HG03039 (cell line): ENCODE results near the gene NR1H2.
A peak's percentile ranks its signal among the peaks of the same experiment; 100 is the strongest.

Experiments used
- ATAC-seq: cut with Tn5 transposase; IDR thresholded peaks from one replicate; pipeline ENCODE4 v1.9.1; 2021; ENCODE audit warnings: mild to moderate bottlenecking, moderate library complexity; ENCODE audit not compliant: unreplicated experiment

Gene NR1H2

DNA sequence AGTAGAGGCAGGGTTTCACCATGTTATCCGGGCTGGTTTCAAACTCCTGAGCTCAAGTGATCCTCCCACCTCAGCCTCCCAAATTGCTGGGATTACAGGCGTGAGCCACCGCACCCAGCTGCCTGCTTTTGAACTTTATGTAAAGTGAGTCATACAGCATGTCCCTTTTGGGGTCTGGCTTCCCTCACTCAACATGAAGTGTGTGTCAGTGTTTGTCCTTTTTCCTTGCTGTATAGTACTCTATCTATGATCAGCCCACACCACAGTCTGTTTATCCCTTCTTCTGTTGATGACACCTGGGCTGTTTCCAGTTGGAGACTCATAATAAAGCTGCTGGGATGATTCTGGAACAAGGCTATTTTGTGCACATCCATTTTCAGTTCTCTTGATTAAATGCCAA lies 44.6 kb downstream of the NR1H2 start:
- ATAC-seq, result no peak

DNA sequence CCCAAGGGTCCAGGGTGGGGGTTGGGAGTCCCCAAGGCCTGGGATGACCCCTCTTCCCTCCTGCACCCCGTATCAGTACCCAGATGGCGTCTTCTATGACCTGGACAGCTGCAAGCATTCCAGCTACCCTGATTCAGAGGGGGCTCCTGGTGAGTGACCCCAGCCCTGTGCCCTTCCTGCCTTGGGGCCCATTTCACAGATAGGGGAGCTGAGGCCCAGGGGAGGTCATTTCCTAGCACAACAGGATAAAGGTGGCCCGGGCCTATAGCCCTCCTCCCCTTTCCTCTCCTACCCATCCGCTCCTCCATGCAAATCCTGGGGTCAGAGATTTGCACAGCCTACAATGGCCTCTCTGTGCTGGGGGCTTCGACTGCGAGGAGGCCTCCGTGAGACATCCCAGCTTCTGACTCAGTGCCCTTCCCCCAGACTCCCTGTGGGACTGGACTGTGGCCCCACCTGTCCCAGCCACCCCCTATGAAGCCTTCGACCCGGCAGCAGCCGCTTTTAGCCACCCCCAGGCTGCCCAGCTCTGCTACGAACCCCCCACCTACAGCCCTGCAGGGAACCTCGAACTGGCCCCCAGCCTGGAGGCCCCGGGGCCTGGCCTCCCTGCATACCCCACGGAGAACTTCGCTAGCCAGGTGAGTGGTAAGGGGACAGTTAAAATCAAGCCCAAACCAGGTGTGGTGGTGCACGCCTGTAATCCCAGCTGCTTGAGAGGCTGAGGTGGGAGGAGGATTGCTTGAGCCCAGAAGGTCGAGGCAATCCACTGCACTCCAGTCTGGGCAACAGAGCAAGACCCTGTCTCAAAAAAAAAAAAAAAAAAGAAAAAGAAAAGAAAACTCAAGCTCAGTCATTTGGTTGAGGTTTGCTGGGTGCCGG lies 46.4 kb downstream of the NR1H2 start:
- no peak for ATAC-seq

- ATAC-seq, result no peak
These were observed 47.2 kb downstream of the NR1H2 start for GRCh38 chr19:50423279-50424113.

GRCh38 chr19:50425581-50425980 lies 49.3 kb downstream of the NR1H2 start:
- no peak for ATAC-seq

DNA sequence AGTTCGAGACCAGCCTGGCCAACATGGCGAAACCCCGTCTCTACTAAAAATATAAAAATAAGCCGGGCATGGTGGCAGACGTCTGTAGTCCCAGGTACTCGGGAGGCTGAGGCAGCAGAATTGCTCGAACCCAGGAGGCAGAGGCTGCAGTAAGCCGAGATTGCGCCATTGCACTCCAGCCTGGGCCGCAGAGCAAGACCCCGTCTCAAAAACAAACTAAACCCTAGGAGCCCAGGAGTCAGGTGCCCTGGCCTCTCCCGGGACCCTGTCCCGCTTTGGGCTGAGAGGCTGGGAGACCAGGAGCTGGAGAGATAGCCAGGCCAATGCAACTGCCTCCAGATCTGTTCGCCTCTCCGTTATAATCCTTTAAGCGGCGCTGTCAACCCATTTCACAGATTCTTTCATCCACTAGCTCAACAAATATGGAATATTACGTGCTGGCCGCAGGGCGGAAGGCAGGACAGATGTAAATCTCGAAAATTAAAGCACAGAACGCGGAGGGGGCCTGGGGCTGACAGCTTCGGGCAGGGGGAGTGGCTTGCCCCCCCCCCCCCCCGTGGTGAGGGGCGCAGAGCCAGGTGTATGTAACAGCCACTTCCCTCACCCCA lies 51.2 kb downstream of the NR1H2 start:
- ATAC-seq, result no peak

DNA sequence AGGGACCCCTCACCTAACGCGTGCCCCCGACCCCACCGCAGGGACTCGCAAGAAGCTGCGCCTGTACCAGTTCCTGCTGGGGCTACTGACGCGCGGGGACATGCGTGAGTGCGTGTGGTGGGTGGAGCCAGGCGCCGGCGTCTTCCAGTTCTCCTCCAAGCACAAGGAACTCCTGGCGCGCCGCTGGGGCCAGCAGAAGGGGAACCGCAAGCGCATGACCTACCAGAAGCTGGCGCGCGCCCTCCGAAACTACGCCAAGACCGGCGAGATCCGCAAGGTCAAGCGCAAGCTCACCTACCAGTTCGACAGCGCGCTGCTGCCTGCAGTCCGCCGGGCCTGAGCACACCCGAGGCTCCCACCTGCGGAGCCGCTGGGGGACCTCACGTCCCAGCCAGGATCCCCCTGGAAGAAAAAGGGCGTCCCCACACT lies 51.8 kb downstream of the NR1H2 start:
- ATAC-seq, result no peak

DNA sequence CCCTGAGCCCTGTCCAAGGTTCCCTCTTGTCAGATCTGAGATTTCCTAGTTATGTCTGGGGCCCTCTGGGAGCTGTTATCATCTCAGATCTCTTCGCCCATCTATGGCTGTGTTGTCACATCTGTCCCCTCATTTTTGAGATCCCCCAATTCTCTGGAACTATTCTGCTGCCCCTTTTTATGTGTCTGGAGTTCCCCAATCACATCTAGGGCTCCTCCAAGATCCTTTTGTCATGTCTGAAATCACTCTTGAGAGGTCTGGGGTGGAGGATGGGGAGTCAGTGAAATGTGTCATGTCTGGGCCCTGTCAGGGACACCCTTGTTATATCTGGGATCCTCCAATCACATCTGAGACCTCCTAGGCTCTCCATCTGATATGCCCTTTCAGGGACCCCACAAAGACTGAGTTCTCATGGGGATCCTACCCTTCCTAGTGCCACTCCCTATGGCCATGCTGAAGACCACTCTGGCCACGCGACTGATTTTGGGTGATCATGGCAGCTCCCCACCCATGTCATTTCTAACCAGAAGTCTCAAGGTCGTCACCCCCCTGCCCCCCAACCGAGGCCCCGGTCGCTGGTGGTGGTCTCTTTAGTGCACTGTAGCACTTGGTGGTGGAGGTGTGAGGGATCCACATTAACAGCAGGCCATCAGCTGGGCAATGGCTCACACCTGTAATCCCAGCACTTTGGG lies 52.7 kb downstream of the NR1H2 start:
- ATAC-seq, result no peak

DNA sequence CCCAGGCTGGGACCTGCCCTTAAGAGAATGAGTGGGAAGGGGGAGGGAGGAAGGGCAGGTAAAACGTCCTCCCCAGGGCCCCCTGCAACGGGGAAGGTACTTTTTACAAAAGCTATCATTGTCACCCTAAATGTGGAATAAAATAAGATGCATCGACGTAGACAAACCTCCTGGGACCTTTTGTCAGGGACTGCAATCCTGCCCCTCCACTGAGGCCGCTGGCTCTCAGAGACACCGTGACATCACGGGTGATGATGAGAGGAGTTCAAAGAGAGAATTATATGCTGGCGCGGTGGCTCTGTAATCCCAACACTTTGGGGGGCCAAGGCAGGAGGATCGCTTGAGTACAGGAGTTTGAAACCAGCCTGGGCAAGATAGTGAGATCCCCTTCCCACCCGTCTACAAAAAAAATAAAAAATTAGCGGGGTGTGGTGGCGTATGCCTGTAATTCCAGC lies 54.7 kb downstream of the NR1H2 start:
- no peak for ATAC-seq

- ATAC-seq, result peak; percentile 62
These were observed 55.3 kb downstream of the NR1H2 start for GRCh38 chr19:50431343-50432220.

DNA sequence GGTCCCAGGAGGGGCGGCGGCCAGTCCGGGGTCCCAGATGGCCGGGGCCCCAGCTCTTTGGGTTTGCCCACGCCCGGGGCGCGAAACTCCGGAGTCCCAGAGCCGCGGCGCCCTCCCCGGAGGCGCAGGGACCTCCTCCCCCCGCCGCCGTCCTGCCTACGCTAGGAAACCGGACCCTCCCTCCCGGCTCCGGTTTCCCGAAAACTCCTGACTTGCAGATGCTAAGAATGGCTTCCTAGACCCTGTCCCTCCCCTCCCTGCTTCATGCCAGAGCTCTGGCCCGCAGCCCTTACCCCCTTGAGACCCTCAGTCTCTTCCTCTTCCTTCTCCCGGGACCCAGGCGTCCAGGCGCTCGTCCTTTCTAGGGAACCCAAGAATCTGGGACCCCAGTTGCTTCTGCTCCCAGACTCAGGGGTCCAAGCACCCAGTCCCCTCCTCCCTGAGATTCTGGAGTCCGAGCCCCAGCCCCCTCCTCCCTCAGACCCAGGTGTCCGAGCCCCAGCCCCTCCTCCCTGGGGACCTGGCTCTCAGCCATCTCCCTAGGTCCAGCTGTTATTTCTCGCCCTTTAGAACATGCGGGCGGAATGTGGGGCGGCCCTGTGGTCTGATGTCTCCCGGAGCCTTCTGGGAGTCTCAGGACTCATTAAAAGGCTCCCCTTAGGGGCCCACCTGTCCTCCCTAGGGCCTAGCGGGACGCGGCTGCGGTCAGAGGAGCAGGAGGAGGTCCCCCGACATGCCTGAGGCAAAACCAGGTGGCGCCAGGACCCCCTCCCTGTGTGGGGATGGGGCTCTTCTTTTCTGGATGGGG lies 56.2 kb downstream of the NR1H2 start, which contains the start of gene MYBPC2:
MYBPC2 (plus strand) TSS at position 672 of the 808 bp plus-strand sequence; CDS start at position 734, 62 bp downstream.
- ATAC-seq, result no peak
